ENCODE results near the gene MYH14. TPM values are rescaled to one million over a fixed set of nuclear protein-coding genes. Genes with fewer than 3 reads are reported as not detected.

MYH14 gene
- total and polyA plus RNA-seq, 9 of the 15 experiments (the other 6 are each of a cell fraction or from before 2014, with no cell fraction given) = 0.04 to 0.86 (median 0.19) TPM; not detected in 2

DNA sequence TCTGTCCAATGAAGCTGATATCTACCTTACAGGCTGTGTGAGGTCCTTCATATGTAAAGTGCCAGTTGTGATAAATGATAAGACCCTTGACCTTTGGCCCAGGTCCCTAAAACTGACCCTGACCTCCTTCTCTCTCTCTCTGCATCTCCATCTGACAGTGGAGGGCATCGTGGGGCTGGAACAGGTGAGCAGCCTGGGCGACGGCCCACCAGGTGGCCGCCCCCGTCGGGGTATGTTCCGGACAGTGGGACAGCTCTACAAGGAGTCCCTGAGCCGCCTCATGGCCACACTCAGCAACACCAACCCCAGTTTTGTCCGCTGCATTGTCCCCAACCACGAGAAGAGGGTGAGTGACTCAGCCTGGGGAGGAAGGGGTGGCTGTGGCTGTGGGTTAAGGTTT lies 53.7 kb downstream of the MYH14 start:
- no peak for DNase-seq (ENCODE audit: extremely low read depth in 1 of 4, low spot score in 3 of 4)
- no peaks in the 10 kb centered on the region for H3K79me2 ChIP-seq (ENCODE audit: control insufficient read depth, insufficient read depth, low read length)
- FAIRE-seq = no peak
- H3K27me3 ChIP-seq (ENCODE audit: control insufficient read depth in 2 of 2, insufficient read depth in 2 of 2, low read length in 2 of 2) = peaks cover 0 to under 1% of the 10 kb centered on the region in 2 experiments; a peak in 1 of 5 replicates
- H3K9me1 ChIP-seq (ENCODE audit: control insufficient read depth, insufficient read depth, low read length) = no peaks in the 10 kb centered on the region
- WGBS (ENCODE audit: insufficient coverage, low coverage, missing lambda C conversion rate) = 29% methylated on average over 9 of the region's 10 CpGs
- peaks cover 7% of the 10 kb centered on the region; the same call in 1 of the 2 replicates for H3K9me3 ChIP-seq (replicated peaks; ENCODE audit: control insufficient read depth, insufficient read depth, low read depth, low read length)
- H3K4me3 ChIP-seq = no peak overlapping the region
- H3K4me2 ChIP-seq (ENCODE audit: insufficient read depth, low read length) = no peak overlapping the region
- peaks cover 0 to 8% of the 10 kb centered on the region in 2 experiments; a peak in 1 of 5 replicates for H3K4me1 ChIP-seq (replicated peaks in 1 of 2; ENCODE audit: control insufficient read depth in 2 of 2, insufficient read depth in 2 of 2, low read length in 2 of 2)
- intact Hi-C loops (cut with micrococcal nuclease) (no loop called here), in situ Hi-C loops (cut with MboI) (no loop called here)
- no peaks in the 10 kb centered on the region for H3K36me3 ChIP-seq (ENCODE audit: control insufficient read depth, insufficient read depth, low read length)
- H2AFZ ChIP-seq (ENCODE audit: low read depth, low read length) = no peak overlapping the region
- TF ChIP-seq TRIM28 (IDR thresholded peaks at IDR 0.05) (no peak), ZNF644 (tag; IDR thresholded peaks at IDR 0.05; ENCODE audit: low read depth) (no peak), OTX1 (CRISPR knock-in tag; IDR thresholded peaks at IDR 0.05) (no peak), SREBF1 (IDR thresholded peaks at IDR 0.05; ENCODE audit: borderline replicate concordance, low read depth, low read length) (no peak), IFI16 (CRISPR knock-in tag; IDR thresholded peaks at IDR 0.05) (no peak), NCOA4 (IDR thresholded peaks at IDR 0.05; ENCODE audit: partially characterized antibody) (no peak), CBX8 (IDR thresholded peaks at IDR 0.05; ENCODE audit: borderline replicate concordance, extremely low read depth, low read depth, low read length, poor library complexity, severe bottlenecking) (no peak), TEAD1 (CRISPR knock-in tag; IDR thresholded peaks at IDR 0.05) (no peak), KDM1A (IDR thresholded peaks at IDR 0.05) (no peak), ZNF253 (CRISPR knock-in tag; conservative IDR thresholded peaks at IDR 0.05) (no peak), PTTG1 (tag; IDR thresholded peaks at IDR 0.05; ENCODE audit: low read depth) (no peak), LEF1 (IDR thresholded peaks at IDR 0.05) (no peak), POU5F1 (IDR thresholded peaks at IDR 0.05; ENCODE audit: borderline replicate concordance, low read depth, low read length, partially characterized antibody) (no peak)
- TF ChIP-seq, protein P1, sequence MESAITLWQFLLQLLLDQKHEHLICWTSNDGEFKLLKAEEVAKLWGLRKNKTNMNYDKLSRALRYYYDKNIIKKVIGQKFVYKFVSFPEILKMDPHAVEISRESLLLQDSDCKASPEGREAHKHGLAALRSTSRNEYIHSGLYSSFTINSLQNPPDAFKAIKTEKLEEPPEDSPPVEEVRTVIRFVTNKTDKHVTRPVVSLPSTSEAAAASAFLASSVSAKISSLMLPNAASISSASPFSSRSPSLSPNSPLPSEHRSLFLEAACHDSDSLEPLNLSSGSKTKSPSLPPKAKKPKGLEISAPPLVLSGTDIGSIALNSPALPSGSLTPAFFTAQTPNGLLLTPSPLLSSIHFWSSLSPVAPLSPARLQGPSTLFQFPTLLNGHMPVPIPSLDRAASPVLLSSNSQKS (CRISPR knock-in tag; IDR thresholded peaks at IDR 0.05) = no peak
- POLR2A ChIA-PET = no interaction called here
- CTCF ChIA-PET (ENCODE audit: low intra/inter-chr PET ratio) = no interaction called here
- ATAC-seq = no peak
- no TSS peak for BruUV-seq (replicated peaks)
- H4K20me1 ChIP-seq (replicated peaks; ENCODE audit: control insufficient read depth, insufficient read depth, low read length) = no peaks in the 10 kb centered on the region
- H3K27ac ChIP-seq (ENCODE audit: extremely low read depth, low read depth, low read length) = no peak overlapping the region
- no peak overlapping the region for H3K9ac ChIP-seq (ENCODE audit: insufficient read depth in 1 of 2, low read depth in 2 of 2, low read length in 2 of 2)

Data from K562 (cell line).